Stimulated activated CD8-positive, alpha-beta memory T cell treated with anti-CD3 and anti-CD28 coated beads, Interleukin-7, amount 100 ng/mL, for 24 hours (primary cell): ENCODE results near the gene PRKD2.
"Not testable (repeated sequence)": the region's sequence is repeated elsewhere in the genome, so short reads cannot be mapped to it uniquely, and the experiment has no call there.

ENCODE experiments used
- DNase-seq: peaks from one replicate; pipeline ENCODE4 v3.0.0-alpha.2; 2020; ENCODE audit warnings: low read depth

Gene PRKD2

DNA sequence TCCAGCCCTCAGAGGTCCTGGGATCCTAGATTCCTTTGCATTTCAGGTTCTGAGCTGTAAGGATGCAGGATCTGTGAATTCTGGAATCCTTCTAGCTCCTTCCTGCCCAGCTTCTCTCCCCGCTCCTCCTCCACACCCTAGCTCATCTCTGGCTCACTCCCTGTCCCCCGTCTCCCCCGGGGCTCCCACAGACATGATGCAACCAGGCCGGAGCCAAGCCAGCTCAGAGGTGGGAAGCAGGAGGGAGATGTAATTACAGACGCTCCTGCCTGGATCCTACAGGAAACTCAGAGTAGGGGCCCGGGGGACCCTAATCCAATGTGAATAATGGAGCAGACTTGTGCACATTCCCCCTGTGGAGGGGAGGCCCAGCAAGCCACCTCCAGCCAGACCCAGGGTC is 85.4 kb downstream of the PRKD2 start:
- DNase-seq = no peak

DNA sequence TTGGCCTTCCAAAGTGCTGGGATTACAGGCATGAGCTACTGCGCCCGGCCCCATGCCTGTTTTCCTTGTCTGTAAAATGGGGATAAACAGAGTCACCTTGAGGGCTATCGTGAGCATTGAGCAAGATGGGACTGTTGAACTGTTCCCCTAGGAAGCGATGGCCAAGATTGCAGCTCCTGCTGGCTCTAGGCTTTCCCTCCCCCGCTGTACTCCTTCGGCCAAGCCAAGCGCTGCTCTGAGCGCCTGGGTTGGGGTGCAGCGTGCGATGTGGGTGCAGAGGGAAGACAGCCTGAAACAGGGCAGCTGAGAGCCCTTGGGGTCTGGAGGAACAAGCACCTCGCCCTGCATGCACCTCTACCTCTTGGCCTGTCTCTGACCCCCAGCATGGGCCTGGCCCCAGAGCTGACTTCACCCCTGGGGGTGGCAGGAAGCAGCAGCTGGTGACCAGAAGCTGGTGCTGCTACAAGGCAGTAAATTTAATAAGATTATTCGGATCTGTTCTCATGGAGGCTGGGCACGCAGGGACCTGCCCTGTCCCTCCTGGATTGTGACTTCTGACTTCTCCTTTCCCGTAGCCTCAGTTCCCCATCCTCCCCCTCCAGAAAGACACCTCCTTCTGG is 86.2 kb downstream of the PRKD2 start:
- DNase-seq = no peak

GRCh38 chr19:46629546-46630025 is 87.3 kb downstream of the PRKD2 start:
- no peak for DNase-seq

DNA sequence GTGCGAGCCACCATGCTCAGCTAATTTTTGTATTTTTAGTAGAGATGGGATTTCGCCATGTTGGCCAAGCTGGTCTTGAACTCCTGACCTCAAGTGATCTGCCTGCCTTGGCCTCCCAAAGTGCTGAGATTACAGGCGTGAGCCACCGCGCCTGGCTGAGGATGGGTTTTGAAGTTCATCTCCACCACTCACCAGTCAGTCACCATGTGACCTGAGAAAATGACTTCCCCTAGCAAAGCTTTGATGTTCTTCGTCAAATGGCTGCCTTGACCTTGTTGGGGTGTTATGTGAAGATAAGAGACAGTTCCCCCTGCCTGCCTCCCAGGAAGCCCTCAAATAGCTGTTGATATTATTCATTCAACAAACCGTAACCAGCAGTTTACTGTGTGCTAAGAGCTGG is 87.9 kb downstream of the PRKD2 start:
- not testable (repeated sequence) for DNase-seq

GRCh38 chr19:46626446-46626845 is 90.5 kb downstream of the PRKD2 start:
- no peak for DNase-seq

DNA sequence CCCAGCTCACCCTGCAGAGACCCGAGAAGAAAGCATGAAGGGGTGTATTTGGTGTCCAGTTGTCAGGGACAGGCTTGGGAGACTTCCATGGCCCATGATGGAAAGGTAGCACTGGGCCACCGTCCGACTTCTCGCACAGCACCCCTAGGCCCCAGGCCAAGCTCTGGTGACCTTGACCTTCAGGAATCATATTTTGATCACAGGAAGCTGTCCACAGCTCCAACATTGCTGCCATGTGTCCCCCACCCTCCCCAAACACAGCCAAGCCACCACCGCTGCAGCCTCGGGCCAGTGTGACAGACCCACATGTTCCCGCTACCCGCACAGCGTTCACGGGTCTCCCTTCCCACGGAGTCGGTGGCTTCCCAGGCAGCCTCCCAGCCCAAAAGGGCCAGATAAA is 91.2 kb downstream of the PRKD2 start:
- no peak for DNase-seq

GRCh38 chr19:46624958-46625661 is 91.8 kb downstream of the PRKD2 start, which contains the start of gene PTGIR:
TSS of gene PTGIR (minus strand) at chr19:46625089. CDS start at chr19:46624225, 864 bp downstream.
- DNase-seq = no peak
